K562 (cell line): ENCODE results near the gene ABCF2. TPM values are rescaled to one million over a fixed set of nuclear protein-coding genes. Genes with fewer than 3 reads are reported as not detected.

Source experiments
- ASH1L ChIP-seq: fragments of 450-650 bp; IDR thresholded peaks from 2 replicates; pipeline ENCODE4 v1.6.1; 2018; ENCODE audit warnings: borderline replicate concordance, mild to moderate bottlenecking, low read depth; ENCODE audit not compliant: partially characterized antibody
- CBFB ChIP-seq: sonication (generic); formaldehyde crosslinking; IDR thresholded peaks from 2 replicates; pipeline ENCODE4 v1.4.0; 2020; ENCODE audit warnings: mild to moderate bottlenecking, missing genetic modification reagents
- CTCF ChIP-seq, 3 experiments: IDR thresholded peaks in 2 of 3; conservative IDR thresholded peaks in 1 of 3; 2 replicates each; pipeline ENCODE4 v1.5.1; 2011 to 2012; ENCODE audit warnings: low read length in 3 of 3, mild to moderate bottlenecking in 3 of 3, control low read depth in 2 of 3, improper control_type of control experiment in 1 of 3, inconsistent platforms in 1 of 3, low read depth in 1 of 3, mixed read lengths in 1 of 3, moderate library complexity in 1 of 3; ENCODE audit not compliant: insufficient read depth in 2 of 3
- CXXC5 ChIP-seq: fragments of 250-450 bp; sonication (Bioruptor Pico); IDR thresholded peaks from 2 replicates; pipeline ENCODE4 v1.8.0; 2022; ENCODE audit warnings: inconsistent platforms, mild to moderate bottlenecking, moderate library complexity
- DPF2 ChIP-seq: fragments of 450-650 bp; IDR thresholded peaks from 2 replicates; pipeline ENCODE4 v1.6.1; 2016
- ETS1 ChIP-seq: conservative IDR thresholded peaks from 2 replicates; pipeline ENCODE4 v1.6.1; 2011; ENCODE audit warnings: low read depth, mild to moderate bottlenecking, low read length; ENCODE audit not compliant: control insufficient read depth
- ETV1 ChIP-seq: fragments of 450-650 bp; conservative IDR thresholded peaks from 2 replicates; pipeline ENCODE4 v1.6.1; 2016; ENCODE audit warnings: missing genetic modification characterization, control low read depth, low read depth, missing compliant biosample characterization
- MXI1 ChIP-seq: IDR thresholded peaks from 2 replicates; pipeline ENCODE4 v1.6.1; 2011; ENCODE audit warnings: low read depth, mild to moderate bottlenecking, improper control_type of control experiment, low read length
- NR4A1 ChIP-seq, 2 experiments: fragments of 250-450 bp in 1 of 2; fragments of 450-650 bp in 1 of 2; sonication (Bioruptor Pico) in 1 of 2; IDR thresholded peaks; 2 replicates each; pipeline versions ENCODE4 v1.4.0 to v1.6.1; 2016 to 2020; ENCODE audit warnings: mild to moderate bottlenecking in 2 of 2, missing compliant biosample characterization in 1 of 2, missing genetic modification characterization in 1 of 2, moderate library complexity in 1 of 2
- PHF8 ChIP-seq: fragments of 200-600 bp; sonication (generic); IDR thresholded peaks from 2 replicates; pipeline ENCODE4 v1.6.1; 2012; ENCODE audit warnings: mixed run types, mild to moderate bottlenecking, inconsistent platforms, low read length, moderate library complexity, borderline replicate concordance
- PYGO2 ChIP-seq: fragments of 450-650 bp; IDR thresholded peaks from 2 replicates; pipeline ENCODE4 v1.6.1; 2016; ENCODE audit warnings: mild to moderate bottlenecking, missing genetic modification characterization, moderate library complexity, missing compliant biosample characterization
- TBL1XR1 ChIP-seq, 2 experiments: IDR thresholded peaks; 2 replicates each; pipeline ENCODE4 v1.6.1; 2012; ENCODE audit warnings: improper control_type of control experiment in 2 of 2, low read length in 2 of 2, mild to moderate bottlenecking in 1 of 2
- TRIM25 ChIP-seq: fragments of 450-650 bp; IDR thresholded peaks from 2 replicates; pipeline ENCODE4 v1.7.0; 2016; ENCODE audit warnings: borderline replicate concordance
- U2AF2 ChIP-seq: fragments of 200-400 bp; formaldehyde crosslinking; optimal IDR thresholded peaks from 2 replicates; pipeline ENCODE3; 2017; ENCODE audit warnings: low read depth, mild to moderate bottlenecking, low read length
- VEZF1 ChIP-seq: fragments of 200-800 bp; sonication (Bioruptor generic); IDR thresholded peaks from 2 replicates; pipeline ENCODE4 v1.6.1; 2017; ENCODE audit warnings: missing genetic modification characterization, missing compliant biosample characterization
- ZNF124 ChIP-seq: sonication (generic); formaldehyde crosslinking; IDR thresholded peaks from 2 replicates; pipeline ENCODE4 v1.8.1; 2022; ENCODE audit warnings: missing genetic modification reagents
- ZNF23 ChIP-seq: fragments of 250-450 bp; sonication (Bioruptor Pico); IDR thresholded peaks from 2 replicates; pipeline ENCODE4 v1.4.0; 2020; ENCODE audit warnings: mild to moderate bottlenecking
- ZNF263 ChIP-seq: sonication (generic); formaldehyde crosslinking; IDR thresholded peaks from 2 replicates; pipeline ENCODE4 v1.8.0; 2022; ENCODE audit warnings: mild to moderate bottlenecking, missing genetic modification reagents, borderline replicate concordance
- ZNF778 ChIP-seq: fragments of 450-650 bp; formaldehyde crosslinking; IDR thresholded peaks from 2 replicates; pipeline ENCODE4 v1.4.0; 2020; ENCODE audit warnings: mild to moderate bottlenecking, moderate library complexity
- polyA plus RNA-seq, 8 experiments: library from polyadenylated mRNA; depleted of rRNA in 4 of 8; stranded (reverse) in 5 of 8; unstranded in 3 of 8; fragments of >200 nt; fragmentation: Nextera tagmentation in 2 of 8; fragmentation: Illumina TruSeq in 1 of 8; extraction: Ambion mirVana in 2 of 8; extraction: Trizol in 1 of 8; gene quantifications; 2 replicates each; pipeline versions ENCODE4 v1.2.1 to v1.2.3, GENCODE V29; 2011 to 2014; ENCODE audit warnings: inconsistent platforms in 1 of 8, missing spikeins in 1 of 8
- total RNA-seq, 7 experiments: library from RNA; depleted of rRNA in 6 of 7; stranded (reverse); fragments of >200 nt in 6 of 7; fragmentation: Illumina TruSeq in 2 of 7; extraction: Trizol in 2 of 7; gene quantifications; 2 replicates each; pipeline versions ENCODE4 v1.2.1 to v1.2.3, GENCODE V29; 2011 to 2021; ENCODE audit warnings: low replicate concordance in 1 of 7

Gene ABCF2
- total and polyA plus RNA-seq, 9 of the 15 experiments (the other 6 are each of a cell fraction or from before 2014, with no cell fraction given), result 62.1 to 224 (median 113) TPM

GRCh38 chr7:151226875-151227782 lies at the start of gene ABCF2 (continued):
- TF ChIP-seq ETS1, result peak; percentile 96
- TF ChIP-seq CXXC5, result peak; percentile 98
- TF ChIP-seq TBL1XR1 (IDR thresholded peaks at IDR 0.05; ENCODE audit: low read length in 2 of 2), result peak; percentile 83 to 84
- TF ChIP-seq PYGO2 (tag), result no peak
- peak; percentile 75; the same call in 1 of the 2 replicates for TF ChIP-seq PHF8
- peak; percentile 83 for TF ChIP-seq VEZF1 (CRISPR knock-in tag)
- TF ChIP-seq MXI1, result peak; percentile 76
- peak; percentile 46 for TF ChIP-seq ASH1L
- peak in 1 of 3 experiments; percentile 15; a peak in 1 of 6 replicates for TF ChIP-seq CTCF (IDR thresholded peaks at IDR 0.05 in 2 of 3, conservative IDR thresholded peaks at IDR 0.05 in 1 of 3; ENCODE audit: insufficient read depth in 2 of 3, low read depth in 1 of 3, low read length in 3 of 3)
- TF ChIP-seq ZNF778, result no peak
- TF ChIP-seq U2AF2, result no peak
- TF ChIP-seq NR4A1 (CRISPR knock-in tag; IDR thresholded peaks at IDR 0.05), result no peak
- peak; percentile 15; the same call in 1 of the 2 replicates for TF ChIP-seq NR4A1 (tag; IDR thresholded peaks at IDR 0.05)
- no peak for TF ChIP-seq ZNF124
- no peak for TF ChIP-seq ETV1 (tag)
- TF ChIP-seq ZNF23 (CRISPR knock-in tag), result no peak
- peak; percentile 43; the same call in 1 of the 2 replicates for TF ChIP-seq CBFB (CRISPR knock-in tag)
- no peak; the same call in 1 of the 2 replicates for TF ChIP-seq TRIM25
- peak; percentile 22 for TF ChIP-seq ZNF263
- TF ChIP-seq DPF2, result peak; percentile 61; the same call in 1 of the 2 replicates
